ENCODE measurements around the gene GNAL. TPM values are rescaled to one million over a fixed set of nuclear protein-coding genes. Genes with fewer than 3 reads are reported as not detected.

Gene GNAL
- total RNA-seq, 8 experiments from 2014 or later: 0.85 to 31.0 (median 11.1) TPM

GRCh38 chr18:11808001-11808855 lies 119.2 kb downstream of the GNAL start:
- Histone ChIP-seq H3K27ac (no peak overlapping the region), H3K4me3 (no peak overlapping the region), H3K4me1 (replicated peaks in 1 of 2) (no peaks in the 10 kb centered on the region)
- in situ Hi-C loops (cut with MboI; ENCODE audit: low pct_unique_long_range_greater_than_20kb in 2 of 9, low sequenced_read_pairs in 9 of 9, unreplicated experiment in 9 of 9): no loop called here
- 33 to 100% (median 69%) methylated on average over 1 to 8 of the region's 11 CpGs; no CpG with 5 or more reads in 1 of the 10 experiments for WGBS, 10 experiments
- no peak for ATAC-seq (replicated peaks in 6 of 8)

- ATAC-seq (replicated peaks in 6 of 8): no peak
These were observed 120.8 kb downstream of the GNAL start for GRCh38 chr18:11809895-11810294.

GRCh38 chr18:11810379-11810778 lies 121.3 kb downstream of the GNAL start:
- Histone ChIP-seq H3K4me1 (replicated peaks in 1 of 2) (no peaks in the 10 kb centered on the region), H3K27ac (no peak overlapping the region), H3K4me3 (no peak overlapping the region)
- ATAC-seq (replicated peaks in 6 of 8): no peak
- 37 to 100% (median 73%) methylated on average over 1 to 3 of the region's 3 CpGs; no CpG with 5 or more reads in 5 of the 10 experiments for whole genome bisulfite sequencing, 10 experiments
- in situ Hi-C loops (cut with MboI; ENCODE audit: low pct_unique_long_range_greater_than_20kb in 2 of 9, low sequenced_read_pairs in 9 of 9, unreplicated experiment in 9 of 9): no loop called here

More at GRCh38 chr18:11809895-11810294, 120.8 kb downstream of the GNAL start:
- no peaks in the 10 kb centered on the region for H3K4me1 ChIP-seq (replicated peaks in 1 of 2)
- no peak overlapping the region for H3K4me3 ChIP-seq
- WGBS, 10 experiments: 87 to 95% (median 89%) methylated on average over 3 to 6 of the region's 6 CpGs; no CpG with 5 or more reads in 7 of the 10 experiments
- no peak overlapping the region for H3K27ac ChIP-seq
- in situ Hi-C loops (cut with MboI; ENCODE audit: low pct_unique_long_range_greater_than_20kb in 2 of 9, low sequenced_read_pairs in 9 of 9, unreplicated experiment in 9 of 9): no loop called here

- WGBS, 10 experiments: 90% methylated on average over 2 of the region's 11 CpGs; no CpG with 5 or more reads in 9 of the 10 experiments
- no peaks in the 10 kb centered on the region for H3K4me1 ChIP-seq (replicated peaks in 1 of 2)
- ATAC-seq (replicated peaks in 6 of 8): no peak
- in situ Hi-C loops (cut with MboI; ENCODE audit: low pct_unique_long_range_greater_than_20kb in 2 of 9, low sequenced_read_pairs in 9 of 9, unreplicated experiment in 9 of 9): no loop called here
- H3K27ac ChIP-seq: no peak overlapping the region
- H3K4me3 ChIP-seq: no peak overlapping the region
These were observed 121.9 kb downstream of the GNAL start for GRCh38 chr18:11811009-11811408.

- H3K4me3 ChIP-seq: no peak overlapping the region
- no peak overlapping the region for H3K27ac ChIP-seq
- 44 to 93% (median 82%) methylated on average over 1 to 6 of the region's 6 CpGs; no CpG with 5 or more reads in 2 of the 10 experiments for WGBS, 10 experiments
- H3K4me1 ChIP-seq (replicated peaks in 1 of 2): no peaks in the 10 kb centered on the region
- no peak for ATAC-seq (replicated peaks in 6 of 8)
- in situ Hi-C loops (cut with MboI; ENCODE audit: low pct_unique_long_range_greater_than_20kb in 2 of 9, low sequenced_read_pairs in 9 of 9, unreplicated experiment in 9 of 9): no loop called here
These were observed 128.2 kb downstream of the GNAL start for GRCh38 chr18:11817229-11817628.

GRCh38 chr18:11818486-11819203 lies 129.6 kb downstream of the GNAL start:
- H3K4me3 ChIP-seq: no peak overlapping the region
- no peak for ATAC-seq (replicated peaks in 6 of 8)
- WGBS, 10 experiments: 41 to 100% (median 94%) methylated on average over 1 to 17 of the region's 17 CpGs
- no peak overlapping the region for H3K27ac ChIP-seq
- no peaks in the 10 kb centered on the region for H3K4me1 ChIP-seq (replicated peaks in 1 of 2)
- in situ Hi-C loops (cut with MboI; ENCODE audit: low pct_unique_long_range_greater_than_20kb in 2 of 9, low sequenced_read_pairs in 9 of 9, unreplicated experiment in 9 of 9): no loop called here

- in situ Hi-C loops (cut with MboI; ENCODE audit: low pct_unique_long_range_greater_than_20kb in 2 of 9, low sequenced_read_pairs in 9 of 9, unreplicated experiment in 9 of 9): no loop called here
- no peak overlapping the region for H3K27ac ChIP-seq
- H3K4me1 ChIP-seq (replicated peaks in 1 of 2): no peaks in the 10 kb centered on the region
- WGBS, 10 experiments: 0 to 100% (median 78%) methylated on average over 1 to 2 of the region's 2 CpGs; no CpG with 5 or more reads in 2 of the 10 experiments
- no peak for ATAC-seq (replicated peaks in 6 of 8)
- H3K4me3 ChIP-seq: no peak overlapping the region
These were observed 130.9 kb downstream of the GNAL start for GRCh38 chr18:11819938-11820337.

GRCh38 chr18:11820697-11821096 lies 131.6 kb downstream of the GNAL start:
- no peak for ATAC-seq (replicated peaks in 6 of 8)
- WGBS, 10 experiments: 50 to 100% (median 81%) methylated on average over 1 to 2 of the region's 2 CpGs; no CpG with 5 or more reads in 2 of the 10 experiments

GRCh38 chr18:11821208-11821607 lies 132.1 kb downstream of the GNAL start:
- in situ Hi-C loops (cut with MboI; ENCODE audit: low pct_unique_long_range_greater_than_20kb in 2 of 9, low sequenced_read_pairs in 9 of 9, unreplicated experiment in 9 of 9): no loop called here
- 61 to 100% (median 88%) methylated on average over 2 to 7 of the region's 7 CpGs for WGBS, 10 experiments

More at GRCh38 chr18:11820697-11821096, 131.6 kb downstream of the GNAL start:
- no peak overlapping the region for H3K4me3 ChIP-seq
- in situ Hi-C loops (cut with MboI; ENCODE audit: low pct_unique_long_range_greater_than_20kb in 2 of 9, low sequenced_read_pairs in 9 of 9, unreplicated experiment in 9 of 9): no loop called here
- no peaks in the 10 kb centered on the region for H3K4me1 ChIP-seq (replicated peaks in 1 of 2)
- no peak overlapping the region for H3K27ac ChIP-seq

GRCh38 chr18:11821643-11822237 lies 132.7 kb downstream of the GNAL start:
- ATAC-seq (replicated peaks in 6 of 8): no peak
- 60 to 93% (median 81%) methylated on average over 1 to 11 of the region's 40 CpGs; no CpG with 5 or more reads in 6 of the 10 experiments for WGBS, 10 experiments
- no peaks in the 10 kb centered on the region for H3K4me1 ChIP-seq (replicated peaks in 1 of 2)

More at GRCh38 chr18:11821208-11821607, 132.1 kb downstream of the GNAL start:
- no peak for ATAC-seq (replicated peaks in 6 of 8)
- Histone ChIP-seq H3K4me1 (replicated peaks in 1 of 2) (no peaks in the 10 kb centered on the region), H3K4me3 (no peak overlapping the region), H3K27ac (no peak overlapping the region)

GRCh38 chr18:11823545-11823944 lies 134.5 kb downstream of the GNAL start:
- Histone ChIP-seq H3K4me3 (no peak overlapping the region), H3K27ac (no peak overlapping the region), H3K4me1 (replicated peaks in 1 of 2) (no peaks in the 10 kb centered on the region)
- ATAC-seq (replicated peaks in 6 of 8): no peak
- in situ Hi-C loops (cut with MboI; ENCODE audit: low pct_unique_long_range_greater_than_20kb in 2 of 9, low sequenced_read_pairs in 9 of 9, unreplicated experiment in 9 of 9): no loop called here
- WGBS, 10 experiments: 38 to 100% (median 52%) methylated on average over 1 to 5 of the region's 5 CpGs; no CpG with 5 or more reads in 1 of the 10 experiments

More at GRCh38 chr18:11821643-11822237, 132.7 kb downstream of the GNAL start:
- H3K4me3 ChIP-seq: no peak overlapping the region
- in situ Hi-C loops (cut with MboI; ENCODE audit: low pct_unique_long_range_greater_than_20kb in 2 of 9, low sequenced_read_pairs in 9 of 9, unreplicated experiment in 9 of 9): no loop called here
- no peak overlapping the region for H3K27ac ChIP-seq

- Histone ChIP-seq H3K4me3 (no peak overlapping the region), H3K4me1 (replicated peaks in 1 of 2) (peaks cover 4 to 5% of the 10 kb centered on the region in 2 donors), H3K27ac (no peak overlapping the region)
- 68 to 100% (median 89%) methylated on average over 1 to 4 of the region's 12 CpGs; no CpG with 5 or more reads in 5 of the 10 experiments for WGBS, 10 experiments
- in situ Hi-C loops (cut with MboI; ENCODE audit: low pct_unique_long_range_greater_than_20kb in 2 of 9, low sequenced_read_pairs in 9 of 9, unreplicated experiment in 9 of 9): loop anchor here in 1 of 9 experiments (25.0 kb wide), 1 partner anchor 110 kb away; no protein-coding TSS in a partner anchor
- ATAC-seq (replicated peaks in 6 of 8): no peak
These were observed 137.8 kb downstream of the GNAL start for GRCh38 chr18:11826836-11827235.
